ENCODE results near the gene TMTC4.
A peak's percentile ranks its signal among the peaks of the same experiment; 100 is the strongest.
"Not testable (repeated sequence)": the region's sequence is repeated elsewhere in the genome, so short reads cannot be mapped to it uniquely, and the experiment has no call there.

TMTC4 gene, protein sequence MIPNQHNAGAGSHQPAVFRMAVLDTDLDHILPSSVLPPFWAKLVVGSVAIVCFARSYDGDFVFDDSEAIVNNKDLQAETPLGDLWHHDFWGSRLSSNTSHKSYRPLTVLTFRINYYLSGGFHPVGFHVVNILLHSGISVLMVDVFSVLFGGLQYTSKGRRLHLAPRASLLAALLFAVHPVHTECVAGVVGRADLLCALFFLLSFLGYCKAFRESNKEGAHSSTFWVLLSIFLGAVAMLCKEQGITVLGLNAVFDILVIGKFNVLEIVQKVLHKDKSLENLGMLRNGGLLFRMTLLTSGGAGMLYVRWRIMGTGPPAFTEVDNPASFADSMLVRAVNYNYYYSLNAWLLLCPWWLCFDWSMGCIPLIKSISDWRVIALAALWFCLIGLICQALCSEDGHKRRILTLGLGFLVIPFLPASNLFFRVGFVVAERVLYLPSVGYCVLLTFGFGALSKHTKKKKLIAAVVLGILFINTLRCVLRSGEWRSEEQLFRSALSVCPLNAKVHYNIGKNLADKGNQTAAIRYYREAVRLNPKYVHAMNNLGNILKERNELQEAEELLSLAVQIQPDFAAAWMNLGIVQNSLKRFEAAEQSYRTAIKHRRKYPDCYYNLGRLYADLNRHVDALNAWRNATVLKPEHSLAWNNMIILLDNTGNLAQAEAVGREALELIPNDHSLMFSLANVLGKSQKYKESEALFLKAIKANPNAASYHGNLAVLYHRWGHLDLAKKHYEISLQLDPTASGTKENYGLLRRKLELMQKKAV

DNA sequence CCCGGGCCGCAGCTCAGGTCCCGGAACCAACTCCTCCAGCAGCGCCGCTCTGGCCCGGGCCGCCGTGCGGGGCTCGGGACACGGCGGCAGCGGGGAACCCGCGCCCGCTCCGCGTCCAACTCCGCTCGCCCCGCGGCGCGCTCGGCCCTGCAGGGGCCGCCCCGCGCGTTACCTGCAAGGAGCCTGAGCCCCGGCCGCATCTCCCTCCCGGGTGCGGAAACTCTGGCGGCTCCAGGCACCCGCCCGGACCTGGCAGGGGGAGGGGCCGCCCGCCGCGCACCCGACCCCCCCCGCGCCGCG is at the start of gene TMTC4:
Gene TMTC4, minus strand, starts transcription at position 224 of the 300 bp plus-strand sequence. CDS start 4,433 bp downstream, outside the sequence.
- DNase-seq: peak in 4 of 56 donors; percentile 52 to 88 (median 70)

DNA sequence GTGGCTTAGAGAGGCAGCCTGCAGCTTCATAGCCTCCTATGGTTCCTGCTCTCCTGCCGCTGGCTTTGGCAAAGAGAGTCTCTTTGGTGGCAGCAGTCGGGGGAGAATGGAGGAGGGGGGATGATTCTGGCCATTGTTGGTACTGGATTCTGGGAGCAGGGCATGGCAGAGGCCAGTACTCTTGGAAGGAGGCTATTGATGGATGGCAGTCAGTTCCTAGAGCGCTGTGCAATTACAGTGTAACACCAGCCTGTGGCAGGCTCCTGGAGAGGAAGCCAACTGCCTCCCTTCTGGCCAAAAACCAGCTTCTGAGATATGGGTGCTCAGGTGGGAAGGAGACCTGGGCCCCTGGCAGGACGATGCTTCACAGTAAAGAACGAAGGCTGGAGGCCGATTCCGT is 47.9 kb upstream of the TMTC4 start:
- peak in 3 of 56 donors; percentile 3 to 26 (median 5) for DNase-seq

GRCh38 chr13:100721885-100722512 is 47.4 kb upstream of the TMTC4 start:
- peak in 33 of 56 donors; percentile 1 to 85 (median 23) for DNase-seq

GRCh38 chr13:100715604-100716003 is 41.0 kb upstream of the TMTC4 start:
- DNase-seq: no peak

GRCh38 chr13:100714478-100714877 is 39.9 kb upstream of the TMTC4 start:
- no peak for DNase-seq

DNA sequence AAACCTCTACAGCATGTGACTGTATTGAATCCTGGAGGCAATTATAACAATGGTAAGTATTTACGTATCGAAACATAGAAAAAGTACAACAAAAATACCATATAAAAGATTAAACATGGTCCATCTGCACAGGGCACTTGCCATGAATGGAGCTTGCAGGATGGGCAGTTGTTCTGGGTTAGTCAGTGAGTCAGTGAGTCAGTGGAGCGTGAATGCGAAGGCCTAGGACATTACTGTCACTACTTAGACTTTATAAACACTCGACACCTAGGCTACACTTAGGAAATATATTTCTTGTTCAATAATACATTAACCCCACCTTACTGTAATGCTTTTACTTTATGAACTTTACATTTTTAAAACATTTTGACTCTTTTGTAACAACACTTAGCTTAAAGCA is 35.6 kb upstream of the TMTC4 start:
- no peak for DNase-seq

DNA sequence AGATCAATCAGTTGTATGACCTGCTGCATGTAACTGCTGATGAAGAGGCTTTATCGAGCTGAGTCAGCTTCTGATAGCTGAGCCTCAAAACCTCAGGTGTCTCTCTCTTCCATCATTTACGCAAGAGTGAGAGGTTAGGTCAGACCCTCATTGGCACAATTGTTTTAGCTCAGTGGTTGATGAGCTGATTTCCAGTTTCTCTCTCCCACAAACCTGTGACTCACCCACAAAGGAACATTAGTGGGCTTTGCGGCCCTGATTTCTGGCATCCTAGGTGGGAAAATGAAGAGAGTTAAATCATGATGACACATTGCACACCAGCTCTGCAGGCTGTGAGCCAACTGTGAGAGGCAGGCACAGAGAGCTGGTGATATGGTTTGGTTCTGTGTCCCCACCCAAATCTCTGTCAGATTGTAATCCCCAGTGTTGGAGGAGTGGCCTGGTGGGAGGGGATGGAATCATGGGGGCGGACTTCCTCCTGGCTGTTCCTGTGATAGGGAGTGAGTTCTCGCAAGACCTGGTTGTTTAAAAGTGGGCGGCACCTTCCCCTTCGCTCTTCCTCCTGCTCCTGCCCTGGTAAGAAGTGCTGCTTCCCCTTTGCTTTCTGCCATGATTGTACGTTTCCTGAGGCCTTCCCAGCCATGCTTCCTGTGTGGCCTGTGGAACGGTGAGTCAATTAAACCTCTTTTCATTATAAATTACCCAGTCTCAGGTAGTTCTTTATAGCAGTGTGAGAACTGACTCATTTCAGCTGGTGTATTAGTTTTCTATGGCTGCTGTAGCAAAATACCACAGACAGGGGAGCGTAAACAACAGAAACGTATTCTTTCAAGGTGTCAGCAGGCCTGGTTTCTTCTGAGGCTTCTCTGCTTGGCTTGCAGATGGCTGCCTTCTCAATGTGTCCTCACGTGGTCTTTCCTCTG is 33.5 kb upstream of the TMTC4 start:
- peak in 1 of 56 donors; percentile 24 for DNase-seq

DNA sequence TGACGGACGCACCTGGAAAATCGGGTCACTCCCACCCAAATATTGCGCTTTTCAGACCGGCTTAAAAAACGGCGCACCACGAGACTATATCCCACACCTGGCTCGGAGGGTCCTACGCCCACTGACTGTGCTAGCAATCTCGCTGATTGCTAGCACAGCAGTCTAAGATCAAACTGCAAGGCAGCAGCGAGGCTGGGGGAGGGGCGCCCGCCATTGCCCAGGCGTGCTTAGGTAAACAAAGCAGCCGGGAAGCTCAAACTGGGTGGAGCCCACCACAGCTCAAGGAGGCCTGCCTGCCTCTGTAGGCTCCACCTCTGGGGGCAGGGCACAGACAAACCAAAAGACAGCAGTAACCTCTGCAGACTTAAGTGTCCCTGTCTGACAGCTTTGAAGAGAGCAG is 23.7 kb upstream of the TMTC4 start:
- not testable (repeated sequence) for DNase-seq

GRCh38 chr13:100695509-100695773 is 20.8 kb upstream of the TMTC4 start:
- no peak for DNase-seq

- peak in 2 of 56 donors; percentile 17 to 26 for DNase-seq
Observed at GRCh38 chr13:100694722-100695508, 20.3 kb upstream of the TMTC4 start.

DNA sequence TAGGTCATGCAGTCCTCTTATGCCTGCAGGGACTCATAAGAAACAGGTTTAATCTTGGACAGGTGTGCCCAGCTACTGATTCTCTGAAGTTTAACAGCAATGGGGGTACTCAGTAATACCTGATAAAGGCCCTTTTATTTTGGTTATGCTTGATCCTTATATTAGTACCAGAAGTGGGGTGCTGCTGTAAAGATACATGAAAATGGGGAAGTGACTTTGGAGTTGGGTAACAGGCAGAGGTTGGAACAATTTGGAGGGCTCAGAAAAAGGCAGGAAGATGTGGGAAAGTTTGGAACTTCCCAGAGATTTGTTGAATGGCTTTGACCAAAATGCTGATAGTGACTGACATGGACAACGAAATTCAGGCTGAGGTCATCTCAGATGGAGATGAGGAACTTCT is 14.6 kb upstream of the TMTC4 start:
- DNase-seq: no peak

GRCh38 chr13:100680131-100680530 is 5.5 kb upstream of the TMTC4 start:
- no peak for DNase-seq

DNA sequence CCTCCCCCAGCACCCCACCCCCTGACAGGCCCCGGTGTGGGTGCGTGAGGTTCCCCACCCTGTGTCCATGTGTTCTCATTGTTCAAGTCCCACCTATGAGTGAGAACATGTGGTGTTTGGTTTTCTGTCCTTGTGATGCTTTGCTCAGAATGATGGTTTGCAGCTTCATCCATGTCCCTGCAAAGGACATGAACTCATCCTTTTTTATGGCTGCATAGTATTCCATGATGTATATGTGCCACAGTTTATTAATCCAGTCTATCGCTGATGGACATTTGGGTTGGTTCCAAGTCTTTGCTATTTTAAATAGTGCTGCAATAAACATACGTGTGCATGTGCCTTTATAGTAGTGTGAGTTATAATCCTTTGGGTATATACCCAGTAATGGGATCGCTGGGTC is 2.5 kb upstream of the TMTC4 start:
- not testable (repeated sequence) for DNase-seq

GRCh38 chr13:100675661-100676129 is 1.1 kb upstream of the TMTC4 start:
- no peak for DNase-seq

DNA sequence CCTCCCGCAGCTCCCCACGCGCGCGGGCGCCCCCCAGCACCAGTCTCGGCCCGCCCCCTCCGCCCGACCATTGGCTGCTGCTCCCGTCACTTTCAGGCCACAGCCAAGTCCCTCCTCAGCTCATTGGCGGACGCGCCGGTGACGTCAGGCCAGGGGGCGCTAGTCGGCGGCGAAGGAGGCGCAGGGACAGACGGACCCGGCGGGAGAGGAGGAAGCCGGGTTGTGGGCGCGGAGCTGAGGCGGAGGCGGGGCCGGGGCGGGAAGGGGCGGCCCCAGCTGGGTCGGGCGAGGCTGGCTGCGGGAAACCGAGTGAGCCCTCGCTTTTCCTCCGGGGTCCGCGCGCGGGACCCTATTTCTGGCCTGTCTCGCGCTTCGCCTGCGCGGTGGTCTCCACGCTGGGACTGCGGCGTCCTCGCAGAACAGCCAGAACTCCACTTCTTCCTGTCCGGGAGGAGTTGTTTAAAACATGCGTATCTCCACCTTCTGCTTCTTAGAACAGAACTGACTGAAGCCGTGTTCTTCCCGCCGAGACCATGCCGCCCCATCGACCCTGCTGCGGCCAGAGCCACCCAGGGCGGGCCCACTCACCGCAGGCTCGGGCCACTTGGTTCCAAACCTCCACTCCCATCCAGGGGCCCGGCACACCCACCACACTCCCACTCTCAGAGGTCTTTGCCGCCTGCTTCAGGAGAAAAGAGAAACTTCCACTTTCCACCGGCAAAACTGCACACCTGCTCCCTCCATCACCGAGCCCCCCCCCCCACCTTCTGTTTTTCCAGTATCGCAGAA is 471 bp upstream of the TMTC4 start:
- peak; percentile 91 to 100 (median 99) for DNase-seq

DNA sequence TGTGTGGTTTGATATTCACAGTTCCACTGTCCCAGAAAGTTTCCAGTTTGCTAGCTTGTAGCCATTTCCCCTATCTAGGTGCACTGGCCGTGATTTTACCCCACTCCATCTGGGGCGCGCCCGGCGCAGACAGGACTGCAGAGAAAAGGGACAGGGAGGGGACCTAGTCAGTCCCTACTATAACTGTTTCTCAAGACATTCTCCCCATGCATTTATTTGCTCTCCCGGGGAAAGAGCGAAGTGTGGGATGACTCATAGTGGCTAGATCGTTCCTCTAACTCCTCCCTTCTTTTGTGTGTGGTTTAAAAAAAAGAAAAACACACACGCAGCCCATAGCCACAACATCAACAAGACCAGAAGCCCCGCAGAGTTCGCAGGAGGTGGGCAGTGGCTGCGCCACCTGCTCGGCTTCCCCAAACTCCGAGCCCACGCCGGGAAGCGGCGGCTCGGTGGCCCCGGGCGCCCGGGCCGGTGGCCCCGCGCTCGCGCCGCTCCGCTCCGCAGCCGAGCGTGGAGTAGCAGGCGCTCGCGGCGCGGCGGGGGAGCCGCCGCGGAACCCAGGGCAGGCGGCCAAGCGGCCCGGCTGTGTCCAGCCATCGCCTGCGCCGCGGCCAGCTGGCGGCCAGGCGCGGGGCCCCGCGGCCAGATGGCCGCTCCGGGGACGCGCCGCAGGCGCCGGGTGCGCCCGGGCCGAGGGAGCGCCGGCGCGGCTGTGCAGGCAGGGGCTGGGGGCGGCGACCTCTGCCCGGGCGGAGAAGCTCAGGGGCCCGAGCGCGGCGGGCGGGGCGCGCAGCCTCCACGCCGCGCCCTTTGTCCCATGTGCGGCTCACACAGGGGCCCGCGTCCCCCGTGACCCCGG is 653 bp downstream of the TMTC4 start:
- peak in 40 of 56 donors; percentile 11 to 78 (median 58) for DNase-seq

GRCh38 chr13:100673376-100673712 is 1.3 kb downstream of the TMTC4 start:
- DNase-seq: peak in 2 of 56 donors; percentile 50 to 56

DNA sequence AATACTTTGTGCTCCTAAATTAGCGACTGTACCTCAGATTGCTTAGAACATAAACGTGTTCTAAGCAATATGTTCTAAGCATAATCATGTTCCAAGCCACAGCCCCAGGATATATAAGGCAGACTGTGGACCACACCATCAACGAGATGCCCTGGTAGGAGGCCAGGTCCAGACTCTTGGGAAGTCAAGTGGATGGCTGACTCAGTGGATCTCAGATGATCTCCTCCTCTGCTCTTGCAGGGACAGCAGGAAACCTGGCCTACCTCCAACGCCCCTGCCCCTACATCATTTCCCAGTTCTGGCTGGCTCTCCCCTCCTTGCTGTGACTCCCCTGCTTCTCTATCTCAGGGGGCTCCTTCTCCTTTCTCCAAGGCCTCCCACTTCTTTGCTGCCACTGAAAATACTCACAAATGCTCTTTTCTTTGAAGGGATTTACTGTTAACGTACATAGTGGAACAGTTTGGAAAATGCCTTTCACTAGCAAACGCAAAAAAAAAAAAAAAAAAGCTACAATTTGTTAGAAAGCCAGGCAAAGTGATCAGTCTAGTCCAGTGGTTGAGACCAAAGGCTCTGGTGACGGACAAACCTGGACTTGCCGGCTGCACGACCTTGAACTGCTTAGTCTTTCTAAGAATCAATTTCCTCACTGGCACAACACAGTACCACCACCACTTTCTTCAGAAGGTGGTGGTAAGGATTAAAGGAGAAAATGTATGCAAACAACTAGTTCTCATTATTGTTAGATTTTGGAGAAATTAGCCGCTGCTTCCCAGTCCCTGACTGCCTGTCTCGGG is 3.0 kb downstream of the TMTC4 start:
- DNase-seq: no peak

Measured in amygdala (tissue), 56 donors.